ENCODE results near the gene PTGS1. TPM values are rescaled to one million over a fixed set of nuclear protein-coding genes. Genes with fewer than 3 reads are reported as not detected.

Gene PTGS1
- total RNA-seq, 2 donors from 2014 or later, result 6.2 to 26.7 TPM

- no peaks in the 10 kb centered on the region for H3K9me3 ChIP-seq
- no peak for DNase-seq
- TF ChIP-seq CTCF (IDR thresholded peaks at IDR 0.05), result no peak
- H3K27ac ChIP-seq, result no peak overlapping the region
- H3K27me3 ChIP-seq, result no peaks in the 10 kb centered on the region
- H3K9ac ChIP-seq (ENCODE audit: low read depth in 2 of 2, low read length in 2 of 2), result no peak overlapping the region
- no peaks in the 10 kb centered on the region for H3K4me1 ChIP-seq
- H3K36me3 ChIP-seq, result no peaks in the 10 kb centered on the region
- no peak overlapping the region for H3K4me3 ChIP-seq
- intact Hi-C loops (cut with DNase I), result no loop called here
Observed at GRCh38 chr9:122389799-122390481, 19.1 kb downstream of the PTGS1 start.

- intact Hi-C loops (cut with DNase I), result no loop called here
- DNase-seq, result peak; percentile 10
- Histone ChIP-seq H3K36me3 (no peaks in the 10 kb centered on the region), H3K4me1 (no peaks in the 10 kb centered on the region), H3K4me3 (no peak overlapping the region), H3K9me3 (no peaks in the 10 kb centered on the region), H3K9ac (ENCODE audit: low read depth in 2 of 2, low read length in 2 of 2) (no peak overlapping the region), H3K27me3 (no peaks in the 10 kb centered on the region), H3K27ac (no peak overlapping the region)
- no peak for TF ChIP-seq CTCF (IDR thresholded peaks at IDR 0.05)
Observed at GRCh38 chr9:122392284-122392683, 21.5 kb downstream of the PTGS1 start.

GRCh38 chr9:122392714-122393113, 21.9 kb downstream of the PTGS1 start:
- H3K9ac ChIP-seq (ENCODE audit: low read depth in 2 of 2, low read length in 2 of 2), result no peak overlapping the region
- no peaks in the 10 kb centered on the region for H3K27me3 ChIP-seq
- DNase-seq, result no peak
- TF ChIP-seq CTCF (IDR thresholded peaks at IDR 0.05), result no peak
- H3K36me3 ChIP-seq, result no peaks in the 10 kb centered on the region
- H3K9me3 ChIP-seq, result no peaks in the 10 kb centered on the region
- no peak overlapping the region for H3K27ac ChIP-seq
- H3K4me3 ChIP-seq, result no peak overlapping the region
- intact Hi-C loops (cut with DNase I), result no loop called here
- no peaks in the 10 kb centered on the region for H3K4me1 ChIP-seq

GRCh38 chr9:122393284-122393983, 22.6 kb downstream of the PTGS1 start:
- Histone ChIP-seq H3K36me3 (no peaks in the 10 kb centered on the region), H3K4me1 (no peaks in the 10 kb centered on the region), H3K9me3 (no peaks in the 10 kb centered on the region), H3K27ac (peak overlapping the region; percentile 62), H3K4me3 (no peak overlapping the region), H3K9ac (ENCODE audit: low read depth in 2 of 2, low read length in 2 of 2) (no peak overlapping the region), H3K27me3 (no peaks in the 10 kb centered on the region)
- DNase-seq, result no peak
- intact Hi-C loops (cut with DNase I), result no loop called here
- TF ChIP-seq CTCF (IDR thresholded peaks at IDR 0.05), result no peak

- H3K27ac ChIP-seq, result peak overlapping the region; percentile 62
- no peaks in the 10 kb centered on the region for H3K4me1 ChIP-seq
- peak; percentile 44 for DNase-seq
- H3K9ac ChIP-seq (ENCODE audit: low read depth in 2 of 2, low read length in 2 of 2), result no peak overlapping the region
- H3K9me3 ChIP-seq, result no peaks in the 10 kb centered on the region
- intact Hi-C loops (cut with DNase I), result no loop called here
- H3K4me3 ChIP-seq, result no peak overlapping the region
- TF ChIP-seq CTCF (IDR thresholded peaks at IDR 0.05), result no peak
- no peaks in the 10 kb centered on the region for H3K36me3 ChIP-seq
- H3K27me3 ChIP-seq, result no peaks in the 10 kb centered on the region
Observed at GRCh38 chr9:122394265-122395125, 23.7 kb downstream of the PTGS1 start.

Measured in colonic mucosa (tissue), 4 donors.